ENCODE data around the gene LGALSL. TPM values are rescaled to one million over a fixed set of nuclear protein-coding genes. Genes with fewer than 3 reads are reported as not detected.

The LGALSL gene
- total RNA-seq (2022; extraction: Qiagen RNA extraction) = 7.7 to 10.8 TPM (median 8.7 TPM) in 5 replicates

DNA sequence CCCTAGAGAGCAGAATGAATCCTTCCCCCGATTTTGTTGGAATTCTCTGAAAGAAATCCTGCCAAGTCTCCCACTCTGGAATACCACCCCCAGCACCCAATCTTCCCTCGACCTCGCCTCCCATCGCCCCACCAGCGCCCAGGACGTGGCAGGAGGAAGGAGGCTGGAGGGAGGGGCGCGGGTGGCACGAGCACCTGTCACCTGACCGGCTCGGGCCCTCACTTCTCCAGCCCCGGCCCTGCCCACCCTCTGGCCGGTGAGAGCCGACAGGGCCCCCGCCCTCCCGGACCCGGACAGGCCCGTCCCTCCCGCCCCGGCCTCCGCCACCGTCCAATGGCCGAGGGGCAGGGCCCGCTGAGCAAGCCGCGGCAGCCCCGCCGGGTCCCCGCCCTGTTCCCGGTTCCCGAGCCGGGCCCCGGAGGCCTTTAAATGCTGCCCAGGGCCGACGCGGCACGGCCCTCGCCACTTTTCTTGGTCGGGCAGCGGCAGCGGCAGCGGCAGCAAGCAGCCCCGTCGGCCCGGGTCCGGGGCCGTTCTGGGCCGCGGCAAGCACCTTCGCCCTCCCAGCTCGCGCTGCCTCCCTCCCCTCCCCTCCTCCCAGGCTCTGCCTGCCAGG lies at the start of gene LGALSL:
Gene LGALSL (plus strand): TSS at position 393 of the 616 bp plus-strand sequence. CDS start 384 bp downstream, outside the sequence.

Other genes starting within 250 kb of the LGALSL start
- gene AFTPH, start 70.2 kb downstream of the LGALSL start, total RNA-seq (2022; extraction: Qiagen RNA extraction) = 22.8 to 26.9 TPM (median 24.0 TPM) in 5 replicates
- 10.8 to 14.3 TPM (median 13.8 TPM) in 5 replicates for gene SERTAD2, start 199.8 kb downstream of the LGALSL start, total RNA-seq (2022; extraction: Qiagen RNA extraction)